H9 (cell line): Measurements from ENCODE around the gene NPTX2. TPM values are rescaled to one million over a fixed set of nuclear protein-coding genes. Genes with fewer than 3 reads are reported as not detected.

ENCODE experiments used
- DNase-seq: peaks from one replicate; pipeline ENCODE4 v3.0.0-alpha.2; 2017
- H2AFZ ChIP-seq: one replicate; pipeline ENCODE4 v1.6.1; 2013; ENCODE audit warnings: mild to moderate bottlenecking, low read length, control low read depth, moderate library complexity
- H2AK5ac ChIP-seq: 2 replicates; pipeline ENCODE4 v1.6.1; 2013; ENCODE audit warnings: low read length, control low read depth, mixed read lengths; ENCODE audit not compliant: insufficient read length
- H2BK120ac ChIP-seq: one replicate; pipeline ENCODE4 v1.6.1; 2013; ENCODE audit warnings: low read depth, mild to moderate bottlenecking, low read length, control low read depth, inconsistent platforms; ENCODE audit not compliant: poor library complexity, severe bottlenecking
- H2BK12ac ChIP-seq: 2 replicates; pipeline ENCODE4 v1.6.1; 2013; ENCODE audit warnings: low read length, control low read depth, mixed read lengths, low read depth; ENCODE audit not compliant: insufficient read length
- H2BK15ac ChIP-seq: 2 replicates; pipeline ENCODE4 v1.6.1; 2013; ENCODE audit warnings: low read depth, low read length, control low read depth
- H2BK20ac ChIP-seq: one replicate; pipeline ENCODE4 v1.6.1; 2013; ENCODE audit warnings: low read depth, mild to moderate bottlenecking, low read length, control low read depth, inconsistent platforms; ENCODE audit not compliant: poor library complexity, severe bottlenecking
- H2BK5ac ChIP-seq: 2 replicates; pipeline ENCODE4 v1.6.1; 2013; ENCODE audit warnings: low read length, control low read depth, mixed read lengths; ENCODE audit not compliant: insufficient read length
- H3K14ac ChIP-seq: 2 replicates; pipeline ENCODE4 v1.6.1; 2013; ENCODE audit warnings: low read length, control low read depth; ENCODE audit not compliant: insufficient read depth
- H3K18ac ChIP-seq: 2 replicates; pipeline ENCODE4 v1.6.1; 2013; ENCODE audit warnings: low read depth, mild to moderate bottlenecking, mixed read lengths, low read length, control low read depth; ENCODE audit not compliant: insufficient read length
- H3K23ac ChIP-seq: 2 replicates; pipeline ENCODE4 v1.6.1; 2013; ENCODE audit warnings: low read length, control low read depth, mixed read lengths, low read depth; ENCODE audit not compliant: insufficient read length
- H3K23me2 ChIP-seq: 2 replicates; pipeline ENCODE4 v1.6.1; 2013; ENCODE audit warnings: low read depth, mild to moderate bottlenecking, mixed read lengths, low read length, control low read depth; ENCODE audit not compliant: insufficient read length, poor library complexity, severe bottlenecking
- H3K27ac ChIP-seq: 2 replicates; pipeline ENCODE4 v1.5.1; 2013; ENCODE audit warnings: low read length, control low read depth, mixed read lengths, low read depth; ENCODE audit not compliant: insufficient read length
- H3K27me3 ChIP-seq: 2 replicates; pipeline ENCODE4 v1.6.1; 2013; ENCODE audit warnings: low read length, control low read depth, inconsistent platforms; ENCODE audit not compliant: insufficient read depth
- H3K4ac ChIP-seq: 2 replicates; pipeline ENCODE4 v1.6.1; 2013; ENCODE audit warnings: low read depth, mild to moderate bottlenecking, control low read depth, inconsistent platforms, low read length, moderate library complexity
- H3K4me1 ChIP-seq: 2 replicates; pipeline ENCODE4 v1.6.1; 2013; ENCODE audit warnings: low read length, control low read depth, inconsistent platforms; ENCODE audit not compliant: insufficient read depth
- H3K4me2 ChIP-seq: 2 replicates; pipeline ENCODE4 v1.6.1; 2013; ENCODE audit warnings: low read length, control low read depth, mixed read lengths; ENCODE audit not compliant: insufficient read length, insufficient read depth
- H3K56ac ChIP-seq: 2 replicates; pipeline ENCODE4 v1.6.1; 2013; ENCODE audit warnings: low read depth, mild to moderate bottlenecking, mixed read lengths, low read length, control low read depth; ENCODE audit not compliant: insufficient read length
- H3K79me1 ChIP-seq: 2 replicates; pipeline ENCODE4 v1.6.1; 2013; ENCODE audit warnings: low read depth, mild to moderate bottlenecking, moderate library complexity, low read length, control low read depth, inconsistent platforms; ENCODE audit not compliant: insufficient read depth, poor library complexity, severe bottlenecking
- H3K79me2 ChIP-seq: 2 replicates; pipeline ENCODE4 v1.6.1; 2013; ENCODE audit warnings: low read length, control low read depth, inconsistent platforms; ENCODE audit not compliant: insufficient read depth
- H3K9ac ChIP-seq: 2 replicates; pipeline ENCODE4 v1.6.1; 2013; ENCODE audit warnings: low read length, control low read depth, mixed read lengths; ENCODE audit not compliant: insufficient read length; ENCODE audit errors: extremely low read depth
- H3K9me3 ChIP-seq: one replicate; pipeline ENCODE4 v1.6.1; 2013; ENCODE audit warnings: low read depth, low read length, inconsistent platforms; ENCODE audit not compliant: control insufficient read depth
- H3T11ph ChIP-seq: one replicate; pipeline ENCODE4 v1.6.1; 2013; ENCODE audit warnings: mild to moderate bottlenecking, low read length, control low read depth, inconsistent platforms
- H4K20me1 ChIP-seq: one replicate; pipeline ENCODE4 v1.6.1; 2013; ENCODE audit not compliant: control insufficient read depth, insufficient read length, insufficient read depth
- H4K5ac ChIP-seq: 2 replicates; pipeline ENCODE4 v1.6.1; 2013; ENCODE audit warnings: low read depth, mild to moderate bottlenecking, mixed read lengths, low read length, control low read depth; ENCODE audit not compliant: insufficient read length
- H4K8ac ChIP-seq: replicated peaks from 2 replicates; pipeline ENCODE4 v1.6.1; 2013; ENCODE audit warnings: low read length, control low read depth, mixed read lengths, low read depth; ENCODE audit not compliant: insufficient read length
- H4K91ac ChIP-seq: 2 replicates; pipeline ENCODE4 v1.6.1; 2013; ENCODE audit warnings: low read depth, mild to moderate bottlenecking, moderate library complexity, mixed read lengths, low read length, control low read depth; ENCODE audit not compliant: insufficient read length
- H3K27ac Mint-ChIP-seq, 3 experiments: 2 replicates in 2 of 3; 3 replicates in 1 of 3; pipeline ENCODE4 v1.8.0; 2020 to 2021; ENCODE audit warnings: mixed read lengths in 3 of 3, mild to moderate bottlenecking in 1 of 3, moderate library complexity in 1 of 3
- H3K27me3 Mint-ChIP-seq: 2 replicates; pipeline ENCODE4 v1.8.0; 2021; ENCODE audit warnings: low read depth, mild to moderate bottlenecking, moderate library complexity, mixed read lengths
- H3K36me3 Mint-ChIP-seq, 3 experiments: 2 replicates in 2 of 3; 3 replicates in 1 of 3; pipeline ENCODE4 v1.8.0; 2020 to 2021; ENCODE audit warnings: low read depth in 3 of 3, mixed read lengths in 3 of 3; ENCODE audit not compliant: insufficient read depth in 1 of 3
- H3K4me1 Mint-ChIP-seq, 2 experiments: 2 replicates each; pipeline ENCODE4 v1.8.0; 2020; ENCODE audit warnings: mixed read lengths in 2 of 2
- H3K4me3 Mint-ChIP-seq, 2 experiments: 2 replicates in 1 of 2; 3 replicates in 1 of 2; pipeline ENCODE4 v1.8.0; 2020 to 2021; ENCODE audit warnings: mild to moderate bottlenecking in 2 of 2, mixed read lengths in 2 of 2, moderate library complexity in 1 of 2
- H3K9me3 Mint-ChIP-seq, 2 experiments: 2 replicates in 1 of 2; 3 replicates in 1 of 2; pipeline ENCODE4 v1.8.0; 2020; ENCODE audit warnings: mild to moderate bottlenecking in 2 of 2, mixed read lengths in 2 of 2, moderate library complexity in 1 of 2
- WGBS: extraction: QIAGEN DNeasy Blood & Tissue Kit; methylation state at CpG from one replicate; pipeline ENCODE4 v1.1.7; 2013; ENCODE audit warnings: missing lambda C conversion rate, low lambda C conversion rate, mixed read lengths; ENCODE audit not compliant: insufficient read length; ENCODE audit errors: extremely low coverage; 5-methylcytosine and 5-hydroxymethylcytosine counted together
- total RNA-seq: library from RNA; stranded (reverse); gene quantifications from 2 replicates; pipeline ENCODE4 v1.2.1, GENCODE V29; 2021
- TF ChIP-seq, protein P1 (sequence below): fragments of 200-600 bp; sonication (generic); conservative IDR thresholded peaks from 3 replicates; pipeline ENCODE4 v1.8.0; 2021; ENCODE audit warnings: antibody characterized with exemption, mild to moderate bottlenecking

NPTX2 gene
- total RNA-seq, 1 experiment from 2014 or later = 8.4 TPM

DNA sequence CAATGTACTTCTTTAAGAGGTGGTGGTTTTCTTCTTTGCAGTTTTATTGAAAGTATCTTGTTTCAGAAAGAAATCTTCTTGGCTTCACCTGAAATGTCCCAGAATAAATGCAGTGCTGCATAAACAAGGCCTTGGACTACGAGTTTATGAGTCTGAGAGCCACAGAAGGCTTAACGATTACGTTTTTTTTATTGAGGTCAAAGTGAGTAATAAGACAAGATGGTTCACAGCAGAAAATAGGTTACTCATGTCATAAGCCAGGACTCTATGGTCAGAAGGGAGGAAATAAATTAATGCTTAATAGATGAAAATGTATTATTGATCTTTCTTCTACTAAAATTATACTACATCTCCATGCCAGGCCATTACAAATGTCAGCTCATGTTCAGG is 13.7 kb upstream of the NPTX2 start:
- H2AFZ ChIP-seq = no peak overlapping the region
- no peak overlapping the region for H2BK5ac ChIP-seq
- H3K27me3 ChIP-seq = no peaks in the 10 kb centered on the region
- H2BK12ac ChIP-seq = no peak overlapping the region
- H3K4me1 Mint-ChIP-seq = peaks cover 0 to 4% of the 10 kb centered on the region in 2 experiments; a peak in 2 of 4 replicates
- no peak overlapping the region for H2BK120ac ChIP-seq
- H3K27ac Mint-ChIP-seq = no peak overlapping the region
- no peak overlapping the region for H3K27ac ChIP-seq
- H3K23me2 ChIP-seq = no peaks in the 10 kb centered on the region
- H4K91ac ChIP-seq = no peak overlapping the region
- no peak overlapping the region for H3K4ac ChIP-seq
- no peak overlapping the region for H4K8ac ChIP-seq
- no peak overlapping the region for H2BK15ac ChIP-seq
- H3K79me1 ChIP-seq = no peaks in the 10 kb centered on the region
- no peak overlapping the region for H3K4me2 ChIP-seq
- no peak overlapping the region for H2BK20ac ChIP-seq
- H3T11ph ChIP-seq = no peak overlapping the region
- DNase-seq = no peak
- H3K27me3 Mint-ChIP-seq = peaks cover 14% of the 10 kb centered on the region
- no peaks in the 10 kb centered on the region for H3K4me1 ChIP-seq
- no peaks in the 10 kb centered on the region for H4K20me1 ChIP-seq
- H3K9me3 ChIP-seq = no peaks in the 10 kb centered on the region
- H3K18ac ChIP-seq = no peak overlapping the region
- H3K36me3 Mint-ChIP-seq = no peaks in the 10 kb centered on the region
- no peak overlapping the region for H2AK5ac ChIP-seq
- H3K23ac ChIP-seq = no peak overlapping the region
- H3K56ac ChIP-seq = no peak overlapping the region
- H3K79me2 ChIP-seq = no peaks in the 10 kb centered on the region
- H3K9ac ChIP-seq = no peak overlapping the region
- H3K14ac ChIP-seq = no peak overlapping the region
- H4K5ac ChIP-seq = no peak overlapping the region
- no peak overlapping the region for H3K4me3 Mint-ChIP-seq
- WGBS = no CpG with 5 or more reads among the region's 3 CpGs
- TF ChIP-seq, protein P1, sequence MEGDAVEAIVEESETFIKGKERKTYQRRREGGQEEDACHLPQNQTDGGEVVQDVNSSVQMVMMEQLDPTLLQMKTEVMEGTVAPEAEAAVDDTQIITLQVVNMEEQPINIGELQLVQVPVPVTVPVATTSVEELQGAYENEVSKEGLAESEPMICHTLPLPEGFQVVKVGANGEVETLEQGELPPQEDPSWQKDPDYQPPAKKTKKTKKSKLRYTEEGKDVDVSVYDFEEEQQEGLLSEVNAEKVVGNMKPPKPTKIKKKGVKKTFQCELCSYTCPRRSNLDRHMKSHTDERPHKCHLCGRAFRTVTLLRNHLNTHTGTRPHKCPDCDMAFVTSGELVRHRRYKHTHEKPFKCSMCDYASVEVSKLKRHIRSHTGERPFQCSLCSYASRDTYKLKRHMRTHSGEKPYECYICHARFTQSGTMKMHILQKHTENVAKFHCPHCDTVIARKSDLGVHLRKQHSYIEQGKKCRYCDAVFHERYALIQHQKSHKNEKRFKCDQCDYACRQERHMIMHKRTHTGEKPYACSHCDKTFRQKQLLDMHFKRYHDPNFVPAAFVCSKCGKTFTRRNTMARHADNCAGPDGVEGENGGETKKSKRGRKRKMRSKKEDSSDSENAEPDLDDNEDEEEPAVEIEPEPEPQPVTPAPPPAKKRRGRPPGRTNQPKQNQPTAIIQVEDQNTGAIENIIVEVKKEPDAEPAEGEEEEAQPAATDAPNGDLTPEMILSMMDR = no peak
- no peaks in the 10 kb centered on the region; a peak in 1 of 5 replicates for H3K9me3 Mint-ChIP-seq
